IPS-18a (cell line): ENCODE measurements around the gene STX8.

Experiments
- H3K27ac ChIP-seq: one replicate; pipeline ENCODE4 v1.5.1; 2013; ENCODE audit warnings: low read length
- H3K27me3 ChIP-seq: one replicate; pipeline ENCODE4 v1.6.1; 2013; ENCODE audit warnings: mild to moderate bottlenecking, low read length; ENCODE audit not compliant: control insufficient read depth, insufficient read depth
- H3K36me3 ChIP-seq: one replicate; pipeline ENCODE4 v1.6.1; 2013; ENCODE audit warnings: low read depth, low read length; ENCODE audit not compliant: control insufficient read depth
- H3K4me1 ChIP-seq: one replicate; pipeline ENCODE4 v1.6.1; 2013; ENCODE audit warnings: low read depth, low read length; ENCODE audit not compliant: control insufficient read depth
- H3K4me3 ChIP-seq: one replicate; pipeline ENCODE4 v1.5.1; 2013; ENCODE audit warnings: low read length
- H3K9ac ChIP-seq: one replicate; pipeline ENCODE4 v1.6.1; 2013; ENCODE audit warnings: mild to moderate bottlenecking, low read length, moderate library complexity
- H3K9me3 ChIP-seq: one replicate; pipeline ENCODE4 v1.6.1; 2013; ENCODE audit warnings: low read depth, low read length; ENCODE audit not compliant: control insufficient read depth

Gene STX8

GRCh38 chr17:9253308-9253707 lies 322.3 kb downstream of the STX8 start:
- Histone ChIP-seq H3K9me3 (no peaks in the 10 kb centered on the region), H3K27ac (no peak overlapping the region), H3K36me3 (no peaks in the 10 kb centered on the region), H3K27me3 (no peaks in the 10 kb centered on the region), H3K4me3 (no peak overlapping the region), H3K9ac (no peak overlapping the region), H3K4me1 (peaks cover 4% of the 10 kb centered on the region)

GRCh38 chr17:9251273-9251672 lies 324.3 kb downstream of the STX8 start:
- Histone ChIP-seq H3K36me3 (no peaks in the 10 kb centered on the region), H3K27me3 (no peaks in the 10 kb centered on the region), H3K4me3 (no peak overlapping the region), H3K4me1 (no peaks in the 10 kb centered on the region), H3K9me3 (no peaks in the 10 kb centered on the region), H3K9ac (no peak overlapping the region), H3K27ac (no peak overlapping the region)

GRCh38 chr17:9249245-9249953 lies 326.2 kb downstream of the STX8 start:
- H3K36me3 ChIP-seq = no peaks in the 10 kb centered on the region
- H3K27me3 ChIP-seq = no peaks in the 10 kb centered on the region
- no peak overlapping the region for H3K27ac ChIP-seq
- H3K9me3 ChIP-seq = no peaks in the 10 kb centered on the region
- no peaks in the 10 kb centered on the region for H3K4me1 ChIP-seq
- H3K4me3 ChIP-seq = no peak overlapping the region
- H3K9ac ChIP-seq = no peak overlapping the region

- Histone ChIP-seq H3K9ac (no peak overlapping the region), H3K27ac (no peak overlapping the region), H3K36me3 (no peaks in the 10 kb centered on the region), H3K4me3 (no peak overlapping the region), H3K27me3 (no peaks in the 10 kb centered on the region), H3K4me1 (no peaks in the 10 kb centered on the region), H3K9me3 (no peaks in the 10 kb centered on the region)
These were observed 328.1 kb downstream of the STX8 start for GRCh38 chr17:9247401-9247938.

- Histone ChIP-seq H3K4me1 (peaks cover 11% of the 10 kb centered on the region), H3K9me3 (no peaks in the 10 kb centered on the region), H3K27ac (no peak overlapping the region), H3K9ac (no peak overlapping the region), H3K4me3 (no peak overlapping the region), H3K36me3 (no peaks in the 10 kb centered on the region), H3K27me3 (peaks cover 3% of the 10 kb centered on the region)
These were observed 331.3 kb downstream of the STX8 start for GRCh38 chr17:9244066-9245052.

GRCh38 chr17:9242983-9243382 lies 332.6 kb downstream of the STX8 start:
- Histone ChIP-seq H3K4me3 (no peak overlapping the region), H3K9ac (no peak overlapping the region), H3K27ac (no peak overlapping the region), H3K9me3 (no peaks in the 10 kb centered on the region), H3K27me3 (peaks cover 17% of the 10 kb centered on the region), H3K36me3 (no peaks in the 10 kb centered on the region), H3K4me1 (peaks cover 11% of the 10 kb centered on the region)

- Histone ChIP-seq H3K27ac (no peak overlapping the region), H3K36me3 (no peaks in the 10 kb centered on the region), H3K4me1 (peaks cover 11% of the 10 kb centered on the region), H3K27me3 (peaks cover 19% of the 10 kb centered on the region), H3K9ac (no peak overlapping the region), H3K4me3 (no peak overlapping the region), H3K9me3 (no peaks in the 10 kb centered on the region)
These were observed 333.1 kb downstream of the STX8 start for GRCh38 chr17:9242497-9242881.

- no peak overlapping the region for H3K4me3 ChIP-seq
These were observed 333.7 kb downstream of the STX8 start for GRCh38 chr17:9241774-9242496.

GRCh38 chr17:9241371-9241712 lies 334.3 kb downstream of the STX8 start:
- Histone ChIP-seq H3K27ac (no peak overlapping the region), H3K9me3 (no peaks in the 10 kb centered on the region), H3K4me3 (no peak overlapping the region), H3K27me3 (peaks cover 19% of the 10 kb centered on the region), H3K4me1 (peaks cover 11% of the 10 kb centered on the region), H3K36me3 (no peaks in the 10 kb centered on the region), H3K9ac (no peak overlapping the region)

More at GRCh38 chr17:9241774-9242496, 333.7 kb downstream of the STX8 start:
- Histone ChIP-seq H3K9ac (no peak overlapping the region), H3K36me3 (no peaks in the 10 kb centered on the region), H3K27ac (no peak overlapping the region), H3K4me1 (peaks cover 11% of the 10 kb centered on the region), H3K27me3 (peaks cover 19% of the 10 kb centered on the region), H3K9me3 (no peaks in the 10 kb centered on the region)

- H3K27me3 ChIP-seq = peaks cover 19% of the 10 kb centered on the region
- H3K9ac ChIP-seq = no peak overlapping the region
- H3K27ac ChIP-seq = no peak overlapping the region
- H3K4me3 ChIP-seq = peak overlapping the region; percentile 56
- H3K9me3 ChIP-seq = no peaks in the 10 kb centered on the region
- H3K36me3 ChIP-seq = no peaks in the 10 kb centered on the region
- peaks cover 11% of the 10 kb centered on the region for H3K4me1 ChIP-seq
These were observed 334.8 kb downstream of the STX8 start for GRCh38 chr17:9240659-9241370.
